Ishikawa (cell line): ENCODE results near the gene PLAGL2.

Experiments used
- TAF1 ChIP-seq: IDR thresholded peaks from 2 replicates; pipeline ENCODE4 v1.6.1; 2012; ENCODE audit warnings: low read depth, mild to moderate bottlenecking
- USF1 ChIP-seq: IDR thresholded peaks from 2 replicates; pipeline ENCODE4 v1.6.1; 2012

GRCh38 chr20:32168184-32168910, 39.2 kb downstream of the PLAGL2 start:
- no peak for TF ChIP-seq USF1
- no peak for TF ChIP-seq TAF1
